Ovary (tissue), 9 donors: ENCODE measurements around the gene PSME1. TPM values are rescaled to one million over a fixed set of nuclear protein-coding genes. Genes with fewer than 3 reads are reported as not detected.
A peak's percentile ranks its signal among the peaks of the same experiment; 100 is the strongest.

Experiments
- DNase-seq, 5 donors: peaks; one replicate each; pipeline ENCODE4 v3.0.0-alpha.2; 2019 to 2020
- H3K27ac ChIP-seq, 2 donors: fragments of 200-600 bp; one replicate each; pipeline versions ENCODE4 v1.5.1 to v1.8.0; 2019 to 2022
- H3K27me3 ChIP-seq: fragments of 200-600 bp; one replicate; pipeline ENCODE4 v1.8.0; 2022
- H3K36me3 ChIP-seq: fragments of 200-600 bp; sonication (generic); one replicate; pipeline ENCODE4 v1.5.1; 2019
- H3K4me1 ChIP-seq: one replicate; pipeline ENCODE4 v1.8.1; 2013; ENCODE audit warnings: mild to moderate bottlenecking, moderate library complexity; ENCODE audit not compliant: insufficient read depth
- H3K4me3 ChIP-seq: fragments of 200-600 bp; sonication (generic); one replicate; pipeline ENCODE4 v1.5.1; 2017
- H3K9me3 ChIP-seq, 2 donors: fragments of 200-600 bp in 1 of 2; sonication (generic) in 1 of 2; one replicate each; pipeline versions ENCODE4 v1.5.1 to v1.8.1; 2013 to 2019; ENCODE audit warnings: mild to moderate bottlenecking in 1 of 2, moderate library complexity in 1 of 2
- CTCF ChIP-seq, 3 donors: fragments of 450-650 bp in 2 of 3; fragments of 200-600 bp in 1 of 3; IDR thresholded peaks; one replicate each; pipeline versions ENCODE4 v1.5.1 to v1.8.0; 2016 to 2022; ENCODE audit warnings: antibody characterized with exemption in 3 of 3, mild to moderate bottlenecking in 1 of 3
- EP300 ChIP-seq: sonication (generic); formaldehyde crosslinking; IDR thresholded peaks from one replicate; pipeline ENCODE4 v1.6.1; 2017; ENCODE audit warnings: antibody characterized with exemption
- POLR2A ChIP-seq: fragments of 450-650 bp; IDR thresholded peaks from one replicate; pipeline ENCODE4 v1.6.1; 2017; ENCODE audit warnings: antibody characterized with exemption, mild to moderate bottlenecking, moderate library complexity
- WGBS, 3 donors: extraction: QIAGEN DNeasy Blood & Tissue Kit in 1 of 3; methylation state at CpG; one replicate each; pipeline versions ENCODE4 v1.1.5 to v1.1.7; 2013 to 2017; 5-methylcytosine and 5-hydroxymethylcytosine counted together
- intact Hi-C, 4 donors: fragments of 100-400 bp; cut with DNase I; formaldehyde crosslinking; loops; one replicate each; pipeline versions ENCODE4 v1.11.0 to v1.15.1; 2022 to 2023
- polyA plus RNA-seq, 2 donors: library from polyadenylated mRNA; stranded (reverse); fragments of 200-250 nt in 1 of 2; fragments of 350-450 nt in 1 of 2; fragmentation: Illumina TruSeq in 1 of 2; extraction: RNeasy Lipid Tissue Mini Kit (QIAGEN cat#74804) in 1 of 2; gene quantifications; one replicate each; pipeline ENCODE4 v1.2.3, GENCODE V29; 2013 to 2014
- total RNA-seq, 7 donors: library from RNA; depleted of rRNA in 2 of 7; stranded (reverse); fragments of >200 nt in 2 of 7; fragmentation: NEBNext Ultra II Directional in 3 of 7; extraction: Animal tissue kit (Norgen Biotek cat#: 25700) in 3 of 7; gene quantifications; one replicate each; pipeline versions ENCODE4 v1.1.0 to v1.2.4, GENCODE V29; 2016 to 2023
- donor health status: DM: no; HTN: no; CAD: no; lungs with moderate emphysema.
- donor health status: DM: no; HTN: no; CAD: no.
- donor health status: Bipolar disorder and iron deficiency.
- donor health status: DM: yes; HTN: yes; CAD: no.
- donor health status: DM: no; HTN: no; CAD: no.
- donor health status: DM: yes; HTN: yes; CAD: no.

Gene PSME1
- total and polyA plus RNA-seq, 9 donors = 93.6 to 261 (median 177) TPM

GRCh38 chr14:24144451-24144850 lies 8.5 kb downstream of the PSME1 start:
- 90 to 95% (median 92%) methylated on average over 1 of the region's 1 CpG for WGBS, 3 donors
- DNase-seq = no peak
- intact Hi-C loops = loop anchor here in 1 of 4 donors (10.0 kb wide), 1 partner anchor 220 kb away; the partner anchor contains the start of gene NFATC4
- H3K27ac ChIP-seq = no peak overlapping the region
- no peak overlapping the region for H3K4me3 ChIP-seq
- no peaks in the 10 kb centered on the region for H3K9me3 ChIP-seq
- TF ChIP-seq CTCF (IDR thresholded peaks at IDR 0.05) (no peak), POLR2A (no peak), EP300 (no peak)
- H3K27me3 ChIP-seq = no peaks in the 10 kb centered on the region
- H3K36me3 ChIP-seq = no peaks in the 10 kb centered on the region
- H3K4me1 ChIP-seq = peaks cover 12% of the 10 kb centered on the region

- WGBS, 3 donors = 83 to 94% (median 91%) methylated on average over 2 of the region's 2 CpGs
- intact Hi-C loops = loop anchor here in 1 of 4 donors (10.0 kb wide), 1 partner anchor 220 kb away; the partner anchor contains the start of gene NFATC4
- Histone ChIP-seq H3K27ac (peak overlapping the region in 1 of 2 donors; percentile 83), H3K4me3 (no peak overlapping the region), H3K9me3 (no peaks in the 10 kb centered on the region), H3K4me1 (peaks cover 10% of the 10 kb centered on the region), H3K36me3 (no peaks in the 10 kb centered on the region), H3K27me3 (no peaks in the 10 kb centered on the region)
- DNase-seq = no peak
- no peak for TF ChIP-seq POLR2A
- no peak for TF ChIP-seq EP300
- no peak for TF ChIP-seq CTCF (IDR thresholded peaks at IDR 0.05)
Observed at GRCh38 chr14:24145219-24145618, 9.2 kb downstream of the PSME1 start.

- Histone ChIP-seq H3K27ac (peak overlapping the region; percentile 75 to 83), H3K27me3 (no peaks in the 10 kb centered on the region), H3K4me3 (peak overlapping the region; percentile 94), H3K9me3 (no peaks in the 10 kb centered on the region), H3K4me1 (peaks cover 10% of the 10 kb centered on the region), H3K36me3 (no peaks in the 10 kb centered on the region)
- intact Hi-C loops = loop anchor here in 1 of 4 donors (10.0 kb wide), 1 partner anchor 219 kb away; the partner anchor contains the start of gene NFATC4
- TF ChIP-seq CTCF (IDR thresholded peaks at IDR 0.05) (no peak), EP300 (no peak), POLR2A (no peak)
- 4 to 11% (median 8%) methylated on average over 9 of the region's 9 CpGs for WGBS, 3 donors
- DNase-seq = no peak
Observed at GRCh38 chr14:24145690-24146452, 9.9 kb downstream of the PSME1 start.

GRCh38 chr14:24146453-24146977 lies 10.5 kb downstream of the PSME1 start, which contains the start of gene PSME2:
Gene PSME2, minus strand, starts transcription at chr14:24146610. Its CDS starts 29 bp downstream, at chr14:24146581.
- Histone ChIP-seq H3K36me3 (no peaks in the 10 kb centered on the region), H3K4me3 (peak within 1 kb of the TSS; percentile 94), H3K4me1 (peaks cover 10% of the 10 kb centered on the region), H3K27ac (peak within 1 kb of the TSS; percentile 75 to 83), H3K9me3 (no peaks in the 10 kb centered on the region), H3K27me3 (no peaks in the 10 kb centered on the region)
- intact Hi-C loops = loop anchor here in 1 of 4 donors (10.0 kb wide), 1 partner anchor 218 kb away; the partner anchor contains the start of gene NFATC4
- WGBS, 3 donors = 1 to 2% (median 1%) methylated on average over 25 of the region's 25 CpGs
- peak; percentile 91 to 94 (median 91) for DNase-seq
- TF ChIP-seq POLR2A (no peak), EP300 (no peak), CTCF (IDR thresholded peaks at IDR 0.05) (no peak)
